Stimulated activated CD4-positive, alpha-beta T cell treated with anti-CD3 and anti-CD28 coated beads, Interleukin-1b, Interleukin-23, amount 100 ng/mL, for 24 hours (primary cell): ENCODE data around the gene C10orf143.
"Not testable (repeated sequence)": the region's sequence is repeated elsewhere in the genome, so short reads cannot be mapped to it uniquely, and the experiment has no call there.

Source experiments
- DNase-seq, 4 experiments: peaks; one replicate each; pipeline ENCODE4 v3.0.0-alpha.2; 2020; ENCODE audit warnings: low read depth in 4 of 4, low spot score in 1 of 4

The C10orf143 gene

GRCh38 chr10:130111852-130112180 lies 1.2 kb upstream of the C10orf143 start:
- DNase-seq, result no peak

- peak; percentile 79 to 88 (median 86) for DNase-seq
These were observed 652 bp upstream of the C10orf143 start for GRCh38 chr10:130111113-130111851.

GRCh38 chr10:130109796-130110245 lies 809 bp downstream of the C10orf143 start:
- peak in 3 of 4 experiments; percentile 42 to 68 (median 50) for DNase-seq

GRCh38 chr10:130108934-130109604 lies 1.6 kb downstream of the C10orf143 start:
- DNase-seq, result no peak

- DNase-seq, result not testable (repeated sequence)
These were observed 2.5 kb downstream of the C10orf143 start for GRCh38 chr10:130108146-130108545.

GRCh38 chr10:130105724-130106123 lies 4.9 kb downstream of the C10orf143 start:
- DNase-seq, result no peak

GRCh38 chr10:130099344-130099743 lies 11.3 kb downstream of the C10orf143 start:
- DNase-seq, result no peak

- not testable (repeated sequence) for DNase-seq
These were observed 20.1 kb downstream of the C10orf143 start for GRCh38 chr10:130090565-130090964.

GRCh38 chr10:130080461-130080814 lies 30.2 kb downstream of the C10orf143 start:
- DNase-seq, result no peak

- DNase-seq, result no peak
These were observed 30.8 kb downstream of the C10orf143 start for GRCh38 chr10:130079614-130080460.

GRCh38 chr10:130078120-130078519 lies 32.5 kb downstream of the C10orf143 start:
- DNase-seq, result no peak

- no peak for DNase-seq
These were observed 33.9 kb downstream of the C10orf143 start for GRCh38 chr10:130076681-130077080.

GRCh38 chr10:130074639-130075038 lies 36.0 kb downstream of the C10orf143 start:
- no peak for DNase-seq

GRCh38 chr10:130073912-130074311 lies 36.7 kb downstream of the C10orf143 start:
- no peak for DNase-seq

- DNase-seq, result no peak
These were observed 38.4 kb downstream of the C10orf143 start for GRCh38 chr10:130072247-130072646.

- DNase-seq, result no peak
These were observed 42.7 kb downstream of the C10orf143 start for GRCh38 chr10:130067893-130068292.

GRCh38 chr10:130066743-130067142 lies 43.9 kb downstream of the C10orf143 start:
- no peak for DNase-seq

- no peak for DNase-seq
These were observed 45.4 kb downstream of the C10orf143 start for GRCh38 chr10:130065251-130065650.

GRCh38 chr10:130064783-130065182 lies 45.8 kb downstream of the C10orf143 start:
- DNase-seq, result no peak

- DNase-seq, result no peak
These were observed 47.7 kb downstream of the C10orf143 start for GRCh38 chr10:130062976-130063375.

- no peak for DNase-seq
These were observed 48.4 kb downstream of the C10orf143 start for GRCh38 chr10:130062201-130062600.

- DNase-seq, result no peak
These were observed 48.9 kb downstream of the C10orf143 start for GRCh38 chr10:130061760-130062159.
